PFSK-1 (cell line): ENCODE measurements around the gene ESPN.

Experiments used
- FOXP2 ChIP-seq: optimal IDR thresholded peaks from 2 replicates; pipeline ENCODE3; 2011; ENCODE audit warnings: borderline replicate concordance, control low read depth, inconsistent platforms; ENCODE audit not compliant: insufficient read depth; ENCODE audit errors: extremely low read length, extremely low read depth
- POLR2AphosphoS5 ChIP-seq: IDR thresholded peaks from 2 replicates; pipeline ENCODE4 v1.6.1; 2012; ENCODE audit warnings: low read depth, mild to moderate bottlenecking, control low read depth, low read length, moderate library complexity
- REST ChIP-seq, 2 experiments: IDR thresholded peaks; 2 replicates each; pipeline versions ENCODE4 v1.6.1 to v1.8.0; 2011 to 2012; ENCODE audit warnings: low read depth in 2 of 2, low read length in 2 of 2, control low read depth in 1 of 2, inconsistent platforms in 1 of 2, mild to moderate bottlenecking in 1 of 2, moderate library complexity in 1 of 2; ENCODE audit not compliant: insufficient read depth in 1 of 2
- SIN3A ChIP-seq: IDR thresholded peaks from 2 replicates; pipeline ENCODE4 v1.6.1; 2012; ENCODE audit warnings: mild to moderate bottlenecking, low read length, moderate library complexity, borderline replicate concordance; ENCODE audit not compliant: insufficient read depth
- TAF1 ChIP-seq: IDR thresholded peaks from 2 replicates; pipeline ENCODE4 v1.6.1; 2012; ENCODE audit warnings: low read length, control low read depth, borderline replicate concordance; ENCODE audit not compliant: insufficient read depth

The ESPN gene

GRCh38 chr1:6491480-6491962 is 66.9 kb downstream of the ESPN start, which contains the start of gene PLEKHG5:
Gene PLEKHG5, minus strand, starts transcription at chr1:6491667. Its CDS starts 14,096 bp downstream, at chr1:6477571.
- TF ChIP-seq REST (IDR thresholded peaks at IDR 0.05; ENCODE audit: insufficient read depth in 1 of 2, low read depth in 2 of 2, low read length in 2 of 2) = no peak

DNA sequence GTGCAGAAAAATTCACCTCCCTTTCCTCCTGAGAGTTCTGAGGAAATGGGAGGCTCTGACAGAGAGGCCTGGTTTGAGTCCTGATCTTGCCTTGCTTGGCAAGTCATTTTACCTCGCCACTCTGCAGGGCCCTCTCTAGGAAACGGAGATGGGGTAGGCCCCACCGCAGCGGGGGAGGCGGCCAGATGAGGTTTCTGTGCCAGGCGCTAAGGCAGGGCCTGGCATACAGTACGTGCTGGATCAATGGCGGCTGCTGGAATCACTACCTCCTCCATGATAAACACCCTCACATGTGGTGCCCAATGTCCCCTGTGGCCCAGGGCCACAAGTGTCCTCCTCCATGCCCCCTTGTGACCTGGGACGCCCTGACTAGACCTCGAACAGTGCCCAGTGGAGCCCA is 67.4 kb downstream of the ESPN start:
- TF ChIP-seq POLR2AphosphoS5 (no peak), TAF1 (no peak), REST (IDR thresholded peaks at IDR 0.05; ENCODE audit: insufficient read depth in 1 of 2, low read depth in 2 of 2, low read length in 2 of 2) (no peak), SIN3A (no peak), FOXP2 (no peak)

- no peak for TF ChIP-seq POLR2AphosphoS5
- TF ChIP-seq FOXP2 = no peak
- TF ChIP-seq REST (IDR thresholded peaks at IDR 0.05; ENCODE audit: insufficient read depth in 1 of 2, low read depth in 2 of 2, low read length in 2 of 2) = no peak
- no peak for TF ChIP-seq SIN3A
- no peak for TF ChIP-seq TAF1
These were observed 70.1 kb downstream of the ESPN start for GRCh38 chr1:6494627-6495026.

GRCh38 chr1:6495041-6495441 is 70.5 kb downstream of the ESPN start:
- TF ChIP-seq TAF1 (no peak), REST (IDR thresholded peaks at IDR 0.05; ENCODE audit: insufficient read depth in 1 of 2, low read depth in 2 of 2, low read length in 2 of 2) (no peak), POLR2AphosphoS5 (no peak), SIN3A (no peak), FOXP2 (no peak)
